GM12878 (cell line): ENCODE measurements around the gene ZNF467. TPM values are rescaled to one million over a fixed set of nuclear protein-coding genes. Genes with fewer than 3 reads are reported as not detected.

Experiments used
- ATAC-seq: fragments of 200-7000 bp; cut with Tn5 transposase; 3 replicates; pipeline ENCODE4 v1.9.1; 2020; ENCODE audit warnings: mild to moderate bottlenecking, moderate library complexity
- BruUV-seq: library from RNA; stranded (reverse); fragments of 400-500 nt; replicated peaks from 2 replicates; lab custom pipeline; 2021; lab: Mats Ljungman, UMichigan
- CTCF ChIA-PET: fragments of 300-600 bp; sonication (Branson Sonifier 250); formaldehyde crosslinking; extraction: SDS; loops from one replicate; lab custom pipeline; 2021; ENCODE audit warnings: inconsistent platforms; lab: Yijun Ruan, JAX
- POLR2A ChIA-PET: fragments of 350-600 bp; formaldehyde crosslinking; extraction: SDS; loops from one replicate; lab custom pipeline; 2021; ENCODE audit warnings: inconsistent platforms; lab: Charles Lee
- RAD21 ChIA-PET: fragments of 300-600 bp; sonication (Branson Sonifier 250); formaldehyde crosslinking; loops from one replicate; lab custom pipeline; 2023; ENCODE audit warnings: antibody characterized with exemption; ENCODE audit not compliant: unreplicated experiment; lab: Charles Lee
- SMC1A ChIA-PET: fragments of 300-600 bp; sonication (Branson Sonifier 250); formaldehyde crosslinking; loops from one replicate; lab custom pipeline; 2023; ENCODE audit not compliant: unreplicated experiment, uncharacterized antibody; lab: Charles Lee
- DNase-seq: peaks from one replicate; pipeline ENCODE4 v3.0.0-alpha.2; 2011; ENCODE audit warnings: low read depth, low spot score
- FAIRE-seq: peaks from 3 replicates; lab custom pipeline; 2011; peaks lifted over from hg19 to GRCh38; lab: Jason Lieb, UNC
- H2AFZ ChIP-seq: 2 replicates; pipeline ENCODE4 v1.6.0; 2011; ENCODE audit warnings: low read depth, low read length, control low read depth; ENCODE audit not compliant: control insufficient read depth
- H3K27ac ChIP-seq: 2 replicates; pipeline ENCODE4 v1.5.1; 2011; ENCODE audit warnings: control low read depth; ENCODE audit not compliant: control insufficient read depth, insufficient read depth
- H3K27me3 ChIP-seq, 2 experiments: replicated peaks in 1 of 2; 2 replicates each; pipeline versions ENCODE4 v1.6.0 to v1.6.1; 2011; ENCODE audit warnings: low read length in 1 of 2; ENCODE audit not compliant: control insufficient read depth in 2 of 2, insufficient read depth in 2 of 2
- H3K36me3 ChIP-seq, 2 experiments: 2 replicates each; pipeline ENCODE4 v1.5.1; 2011; ENCODE audit warnings: low read length in 1 of 2; ENCODE audit not compliant: control insufficient read depth in 2 of 2, insufficient read depth in 2 of 2
- H3K4me1 ChIP-seq: 2 replicates; pipeline ENCODE4 v1.6.1; 2011; ENCODE audit warnings: mild to moderate bottlenecking, low read length, moderate library complexity, mixed read lengths; ENCODE audit not compliant: control insufficient read depth, insufficient read depth
- H3K4me2 ChIP-seq: 2 replicates; pipeline ENCODE4 v1.6.0; 2011; ENCODE audit warnings: control low read depth; ENCODE audit not compliant: control insufficient read depth, insufficient read depth
- H3K4me3 ChIP-seq: fragments of 200-600 bp; sonication (generic); 2 replicates; pipeline ENCODE4 v1.5.1; 2016
- H3K79me2 ChIP-seq: 2 replicates; pipeline ENCODE4 v1.6.0; 2011; ENCODE audit warnings: low read length; ENCODE audit not compliant: control insufficient read depth, insufficient read depth
- H3K9ac ChIP-seq: 2 replicates; pipeline ENCODE4 v1.8.0; 2011; ENCODE audit warnings: low read length, control low read depth, mixed read lengths; ENCODE audit not compliant: control insufficient read depth, insufficient read depth
- H3K9me3 ChIP-seq: replicated peaks from 3 replicates; pipeline ENCODE4 v1.5.1; 2011; ENCODE audit warnings: mild to moderate bottlenecking, low read length; ENCODE audit not compliant: control insufficient read depth, insufficient read depth
- H4K20me1 ChIP-seq: 2 replicates; pipeline ENCODE4 v1.6.0; 2011; ENCODE audit not compliant: control insufficient read depth, insufficient read depth
- LARP7 ChIP-seq: fragments of 450-650 bp; IDR thresholded peaks from 2 replicates; pipeline ENCODE4 v1.6.1; 2017; ENCODE audit warnings: mild to moderate bottlenecking
- WGBS: methylation state at CpG from one replicate; pipeline ENCODE4 v1.1.6; 2016; ENCODE audit warnings: low lambda C conversion rate; ENCODE audit not compliant: insufficient replicate concordance, insufficient coverage; ENCODE audit errors: missing lambda C conversion rate; 5-methylcytosine and 5-hydroxymethylcytosine counted together
- in situ Hi-C: fragments of 300-500 bp; cut with MboI; formaldehyde crosslinking; loops from 9 replicates; pipeline ENCODE4 v1.14.3; 2018; ENCODE audit warnings: mixed read lengths
- intact Hi-C: fragments of 100-400 bp; cut with micrococcal nuclease; formaldehyde crosslinking; loops from one replicate; pipeline ENCODE4 v1.14.2; 2022; ENCODE audit not compliant: unreplicated experiment
- polyA plus RNA-seq, 11 experiments: library from polyadenylated mRNA; depleted of rRNA in 4 of 11; unstranded in 6 of 11; stranded (reverse) in 5 of 11; fragments of >200 nt; fragmentation: Nextera tagmentation in 4 of 11; fragmentation: Illumina TruSeq in 1 of 11; extraction: Ambion mirVana in 4 of 11; extraction: Trizol in 1 of 11; gene quantifications; 1 replicate in 1 of 11; 2 replicates in 10 of 11; pipeline versions ENCODE4 v1.2.1 to v1.2.3, GENCODE V29; 2011 to 2016; ENCODE audit warnings: inconsistent platforms in 2 of 11, missing spikeins in 2 of 11, low read depth in 1 of 11
- total RNA-seq, 4 experiments: library from RNA; depleted of rRNA in 3 of 4; stranded (reverse); fragments of >200 nt in 3 of 4; fragmentation: Illumina TruSeq in 1 of 4; extraction: Trizol in 1 of 4; gene quantifications; 2 replicates each; pipeline versions ENCODE4 v1.2.1 to v1.2.3, GENCODE V29; 2013 to 2021
- TF ChIP-seq, protein P1 (sequence below), 3 experiments: IDR thresholded peaks in 2 of 3; conservative IDR thresholded peaks in 1 of 3; 2 replicates each; pipeline ENCODE4 v1.5.1; 2011; ENCODE audit warnings: low read depth in 3 of 3, low read length in 3 of 3, mild to moderate bottlenecking in 3 of 3, control low read depth in 2 of 3, moderate library complexity in 2 of 3, inconsistent platforms in 1 of 3, mixed read lengths in 1 of 3; ENCODE audit not compliant: control insufficient read depth in 2 of 3, insufficient read depth in 1 of 3; ENCODE audit errors: extremely low read depth in 1 of 3
- TF ChIP-seq, protein P2 (sequence below): fragments of 450-650 bp; IDR thresholded peaks from 2 replicates; pipeline ENCODE4 v1.6.1; 2018; ENCODE audit warnings: borderline replicate concordance, mild to moderate bottlenecking; ENCODE audit not compliant: partially characterized antibody

The ZNF467 gene
- total and polyA plus RNA-seq, 10 of the 15 experiments (the other 5 are each of a cell fraction or from before 2014, with no cell fraction given) = not detected

GRCh38 chr7:149753375-149754233 is 19.8 kb downstream of the ZNF467 start:
- ChIA-PET CTCF (interaction anchor here (0.7 to 3.3 kb wide), 2 partner anchors 91 to 317 kb away, joined by 3 to 12 read pairs; no protein-coding TSS in a partner anchor), SMC1A (no interaction called here), RAD21 (interaction anchor here (2.3 kb wide), 1 partner anchor 91 kb away, joined by 8 read pairs; no protein-coding TSS in a partner anchor), POLR2A (interaction anchor here (0.6 kb wide), 1 partner anchor 245 kb away, joined by 7 read pairs; no protein-coding TSS in a partner anchor)
- BruUV-seq = no TSS peak
- peak; percentile 36; the same call in 1 of the 3 replicates for ATAC-seq
- Histone ChIP-seq H3K79me2 (no peaks in the 10 kb centered on the region), H3K4me1 (no peaks in the 10 kb centered on the region), H2AFZ (no peak overlapping the region), H4K20me1 (no peaks in the 10 kb centered on the region), H3K4me2 (no peak overlapping the region), H3K4me3 (no peak overlapping the region), H3K9ac (no peak overlapping the region), H3K27ac (no peak overlapping the region), H3K9me3 (no peaks in the 10 kb centered on the region), H3K27me3 (no peaks in the 10 kb centered on the region; a peak in 1 of 4 replicates), H3K36me3 (no peaks in the 10 kb centered on the region)
- in situ Hi-C loops (no loop called here), intact Hi-C loops (no loop called here)
- no peak for DNase-seq
- no peak for TF ChIP-seq LARP7
- TF ChIP-seq, protein P1, sequence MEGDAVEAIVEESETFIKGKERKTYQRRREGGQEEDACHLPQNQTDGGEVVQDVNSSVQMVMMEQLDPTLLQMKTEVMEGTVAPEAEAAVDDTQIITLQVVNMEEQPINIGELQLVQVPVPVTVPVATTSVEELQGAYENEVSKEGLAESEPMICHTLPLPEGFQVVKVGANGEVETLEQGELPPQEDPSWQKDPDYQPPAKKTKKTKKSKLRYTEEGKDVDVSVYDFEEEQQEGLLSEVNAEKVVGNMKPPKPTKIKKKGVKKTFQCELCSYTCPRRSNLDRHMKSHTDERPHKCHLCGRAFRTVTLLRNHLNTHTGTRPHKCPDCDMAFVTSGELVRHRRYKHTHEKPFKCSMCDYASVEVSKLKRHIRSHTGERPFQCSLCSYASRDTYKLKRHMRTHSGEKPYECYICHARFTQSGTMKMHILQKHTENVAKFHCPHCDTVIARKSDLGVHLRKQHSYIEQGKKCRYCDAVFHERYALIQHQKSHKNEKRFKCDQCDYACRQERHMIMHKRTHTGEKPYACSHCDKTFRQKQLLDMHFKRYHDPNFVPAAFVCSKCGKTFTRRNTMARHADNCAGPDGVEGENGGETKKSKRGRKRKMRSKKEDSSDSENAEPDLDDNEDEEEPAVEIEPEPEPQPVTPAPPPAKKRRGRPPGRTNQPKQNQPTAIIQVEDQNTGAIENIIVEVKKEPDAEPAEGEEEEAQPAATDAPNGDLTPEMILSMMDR (IDR thresholded peaks at IDR 0.05 in 2 of 3, conservative IDR thresholded peaks at IDR 0.05 in 1 of 3; ENCODE audit: control insufficient read depth in 2 of 3, extremely low read depth in 1 of 3, insufficient read depth in 1 of 3, low read depth in 3 of 3, low read length in 3 of 3) = peak; percentile 28 to 48 (median 40); a peak in 4 of 6 replicates
- TF ChIP-seq, protein P2, sequence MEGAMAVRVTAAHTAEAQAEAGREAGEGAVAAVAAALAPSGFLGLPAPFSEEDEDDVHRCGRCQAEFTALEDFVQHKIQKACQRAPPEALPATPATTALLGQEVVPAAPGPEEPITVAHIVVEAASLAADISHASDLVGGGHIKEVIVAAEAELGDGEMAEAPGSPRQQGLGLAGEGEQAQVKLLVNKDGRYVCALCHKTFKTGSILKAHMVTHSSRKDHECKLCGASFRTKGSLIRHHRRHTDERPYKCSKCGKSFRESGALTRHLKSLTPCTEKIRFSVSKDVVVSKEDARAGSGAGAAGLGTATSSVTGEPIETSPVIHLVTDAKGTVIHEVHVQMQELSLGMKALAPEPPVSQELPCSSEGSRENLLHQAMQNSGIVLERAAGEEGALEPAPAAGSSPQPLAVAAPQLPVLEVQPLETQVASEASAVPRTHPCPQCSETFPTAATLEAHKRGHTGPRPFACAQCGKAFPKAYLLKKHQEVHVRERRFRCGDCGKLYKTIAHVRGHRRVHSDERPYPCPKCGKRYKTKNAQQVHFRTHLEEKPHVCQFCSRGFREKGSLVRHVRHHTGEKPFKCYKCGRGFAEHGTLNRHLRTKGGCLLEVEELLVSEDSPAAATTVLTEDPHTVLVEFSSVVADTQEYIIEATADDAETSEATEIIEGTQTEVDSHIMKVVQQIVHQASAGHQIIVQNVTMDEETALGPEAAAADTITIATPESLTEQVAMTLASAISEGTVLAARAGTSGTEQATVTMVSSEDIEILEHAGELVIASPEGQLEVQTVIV = no peak
- WGBS = 44% methylated on average over 20 of the region's 20 CpGs
- FAIRE-seq = no peak
